H9 (cell line): ENCODE measurements around the gene ZCCHC4. TPM values are rescaled to one million over a fixed set of nuclear protein-coding genes. Genes with fewer than 3 reads are reported as not detected.

Experiments used
- DNase-seq: peaks from one replicate; pipeline ENCODE4 v3.0.0-alpha.2; 2017
- H2AFZ ChIP-seq: one replicate; pipeline ENCODE4 v1.6.1; 2013; ENCODE audit warnings: mild to moderate bottlenecking, low read length, control low read depth, moderate library complexity
- H2AK5ac ChIP-seq: 2 replicates; pipeline ENCODE4 v1.6.1; 2013; ENCODE audit warnings: low read length, control low read depth, mixed read lengths; ENCODE audit not compliant: insufficient read length
- H2BK120ac ChIP-seq: one replicate; pipeline ENCODE4 v1.6.1; 2013; ENCODE audit warnings: low read depth, mild to moderate bottlenecking, low read length, control low read depth, inconsistent platforms; ENCODE audit not compliant: poor library complexity, severe bottlenecking
- H2BK12ac ChIP-seq: 2 replicates; pipeline ENCODE4 v1.6.1; 2013; ENCODE audit warnings: low read length, control low read depth, mixed read lengths, low read depth; ENCODE audit not compliant: insufficient read length
- H2BK15ac ChIP-seq: 2 replicates; pipeline ENCODE4 v1.6.1; 2013; ENCODE audit warnings: low read depth, low read length, control low read depth
- H2BK20ac ChIP-seq: one replicate; pipeline ENCODE4 v1.6.1; 2013; ENCODE audit warnings: low read depth, mild to moderate bottlenecking, low read length, control low read depth, inconsistent platforms; ENCODE audit not compliant: poor library complexity, severe bottlenecking
- H2BK5ac ChIP-seq: 2 replicates; pipeline ENCODE4 v1.6.1; 2013; ENCODE audit warnings: low read length, control low read depth, mixed read lengths; ENCODE audit not compliant: insufficient read length
- H3K14ac ChIP-seq: 2 replicates; pipeline ENCODE4 v1.6.1; 2013; ENCODE audit warnings: low read length, control low read depth; ENCODE audit not compliant: insufficient read depth
- H3K18ac ChIP-seq: 2 replicates; pipeline ENCODE4 v1.6.1; 2013; ENCODE audit warnings: low read depth, mild to moderate bottlenecking, mixed read lengths, low read length, control low read depth; ENCODE audit not compliant: insufficient read length
- H3K23ac ChIP-seq: 2 replicates; pipeline ENCODE4 v1.6.1; 2013; ENCODE audit warnings: low read length, control low read depth, mixed read lengths, low read depth; ENCODE audit not compliant: insufficient read length
- H3K23me2 ChIP-seq: 2 replicates; pipeline ENCODE4 v1.6.1; 2013; ENCODE audit warnings: low read depth, mild to moderate bottlenecking, mixed read lengths, low read length, control low read depth; ENCODE audit not compliant: insufficient read length, poor library complexity, severe bottlenecking
- H3K27ac ChIP-seq: 2 replicates; pipeline ENCODE4 v1.5.1; 2013; ENCODE audit warnings: low read length, control low read depth, mixed read lengths, low read depth; ENCODE audit not compliant: insufficient read length
- H3K27me3 ChIP-seq: 2 replicates; pipeline ENCODE4 v1.6.1; 2013; ENCODE audit warnings: low read length, control low read depth, inconsistent platforms; ENCODE audit not compliant: insufficient read depth
- H3K4ac ChIP-seq: 2 replicates; pipeline ENCODE4 v1.6.1; 2013; ENCODE audit warnings: low read depth, mild to moderate bottlenecking, control low read depth, inconsistent platforms, low read length, moderate library complexity
- H3K4me1 ChIP-seq: 2 replicates; pipeline ENCODE4 v1.6.1; 2013; ENCODE audit warnings: low read length, control low read depth, inconsistent platforms; ENCODE audit not compliant: insufficient read depth
- H3K4me2 ChIP-seq: 2 replicates; pipeline ENCODE4 v1.6.1; 2013; ENCODE audit warnings: low read length, control low read depth, mixed read lengths; ENCODE audit not compliant: insufficient read length, insufficient read depth
- H3K56ac ChIP-seq: 2 replicates; pipeline ENCODE4 v1.6.1; 2013; ENCODE audit warnings: low read depth, mild to moderate bottlenecking, mixed read lengths, low read length, control low read depth; ENCODE audit not compliant: insufficient read length
- H3K79me1 ChIP-seq: 2 replicates; pipeline ENCODE4 v1.6.1; 2013; ENCODE audit warnings: low read depth, mild to moderate bottlenecking, moderate library complexity, low read length, control low read depth, inconsistent platforms; ENCODE audit not compliant: insufficient read depth, poor library complexity, severe bottlenecking
- H3K79me2 ChIP-seq: 2 replicates; pipeline ENCODE4 v1.6.1; 2013; ENCODE audit warnings: low read length, control low read depth, inconsistent platforms; ENCODE audit not compliant: insufficient read depth
- H3K9ac ChIP-seq: 2 replicates; pipeline ENCODE4 v1.6.1; 2013; ENCODE audit warnings: low read length, control low read depth, mixed read lengths; ENCODE audit not compliant: insufficient read length; ENCODE audit errors: extremely low read depth
- H3K9me3 ChIP-seq: one replicate; pipeline ENCODE4 v1.6.1; 2013; ENCODE audit warnings: low read depth, low read length, inconsistent platforms; ENCODE audit not compliant: control insufficient read depth
- H3T11ph ChIP-seq: one replicate; pipeline ENCODE4 v1.6.1; 2013; ENCODE audit warnings: mild to moderate bottlenecking, low read length, control low read depth, inconsistent platforms
- H4K20me1 ChIP-seq: one replicate; pipeline ENCODE4 v1.6.1; 2013; ENCODE audit not compliant: control insufficient read depth, insufficient read length, insufficient read depth
- H4K5ac ChIP-seq: 2 replicates; pipeline ENCODE4 v1.6.1; 2013; ENCODE audit warnings: low read depth, mild to moderate bottlenecking, mixed read lengths, low read length, control low read depth; ENCODE audit not compliant: insufficient read length
- H4K8ac ChIP-seq: replicated peaks from 2 replicates; pipeline ENCODE4 v1.6.1; 2013; ENCODE audit warnings: low read length, control low read depth, mixed read lengths, low read depth; ENCODE audit not compliant: insufficient read length
- H4K91ac ChIP-seq: 2 replicates; pipeline ENCODE4 v1.6.1; 2013; ENCODE audit warnings: low read depth, mild to moderate bottlenecking, moderate library complexity, mixed read lengths, low read length, control low read depth; ENCODE audit not compliant: insufficient read length
- H3K27ac Mint-ChIP-seq, 3 experiments: 2 replicates in 2 of 3; 3 replicates in 1 of 3; pipeline ENCODE4 v1.8.0; 2020 to 2021; ENCODE audit warnings: mixed read lengths in 3 of 3, mild to moderate bottlenecking in 1 of 3, moderate library complexity in 1 of 3
- H3K27me3 Mint-ChIP-seq: 2 replicates; pipeline ENCODE4 v1.8.0; 2021; ENCODE audit warnings: low read depth, mild to moderate bottlenecking, moderate library complexity, mixed read lengths
- H3K36me3 Mint-ChIP-seq, 3 experiments: 2 replicates in 2 of 3; 3 replicates in 1 of 3; pipeline ENCODE4 v1.8.0; 2020 to 2021; ENCODE audit warnings: low read depth in 3 of 3, mixed read lengths in 3 of 3; ENCODE audit not compliant: insufficient read depth in 1 of 3
- H3K4me1 Mint-ChIP-seq, 2 experiments: 2 replicates each; pipeline ENCODE4 v1.8.0; 2020; ENCODE audit warnings: mixed read lengths in 2 of 2
- H3K4me3 Mint-ChIP-seq, 2 experiments: 2 replicates in 1 of 2; 3 replicates in 1 of 2; pipeline ENCODE4 v1.8.0; 2020 to 2021; ENCODE audit warnings: mild to moderate bottlenecking in 2 of 2, mixed read lengths in 2 of 2, moderate library complexity in 1 of 2
- H3K9me3 Mint-ChIP-seq, 2 experiments: 2 replicates in 1 of 2; 3 replicates in 1 of 2; pipeline ENCODE4 v1.8.0; 2020; ENCODE audit warnings: mild to moderate bottlenecking in 2 of 2, mixed read lengths in 2 of 2, moderate library complexity in 1 of 2
- WGBS: extraction: QIAGEN DNeasy Blood & Tissue Kit; methylation state at CpG from one replicate; pipeline ENCODE4 v1.1.7; 2013; ENCODE audit warnings: missing lambda C conversion rate, low lambda C conversion rate, mixed read lengths; ENCODE audit not compliant: insufficient read length; ENCODE audit errors: extremely low coverage; 5-methylcytosine and 5-hydroxymethylcytosine counted together
- total RNA-seq: library from RNA; stranded (reverse); gene quantifications from 2 replicates; pipeline ENCODE4 v1.2.1, GENCODE V29; 2021
- TF ChIP-seq, protein P1 (sequence below): fragments of 200-600 bp; sonication (generic); conservative IDR thresholded peaks from 3 replicates; pipeline ENCODE4 v1.8.0; 2021; ENCODE audit warnings: antibody characterized with exemption, mild to moderate bottlenecking

ZCCHC4 gene
- total RNA-seq, 1 experiment from 2014 or later = 6.8 TPM

DNA sequence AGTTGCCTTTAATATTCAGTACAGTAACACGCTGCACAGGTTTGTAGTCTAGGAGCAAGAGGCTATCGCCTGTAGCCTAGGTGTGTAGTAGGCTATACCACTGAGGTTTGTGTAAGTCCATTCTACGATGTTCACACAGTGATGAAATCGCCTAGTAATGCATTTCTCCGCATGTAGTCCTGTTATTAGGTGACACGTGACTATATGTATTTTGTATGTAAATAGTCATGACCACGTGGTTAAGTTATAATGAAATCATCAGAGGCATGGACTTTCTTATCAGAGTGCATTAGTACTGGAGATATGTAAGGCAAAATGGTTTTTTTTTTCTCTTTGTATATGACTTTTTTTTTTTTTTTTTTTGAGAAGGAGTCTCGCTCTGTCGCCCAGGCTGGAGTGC, 9.9 kb upstream of the ZCCHC4 start:
- Mint-ChIP-seq H3K27ac (no peak overlapping the region), H3K4me3 (no peak overlapping the region), H3K4me1 (peaks cover 10% of the 10 kb centered on the region in 2 experiments), H3K27me3 (peaks cover 16% of the 10 kb centered on the region), H3K9me3 (no peaks in the 10 kb centered on the region), H3K36me3 (no peaks in the 10 kb centered on the region)
- no peaks in the 10 kb centered on the region for H3K23me2 ChIP-seq
- no peak overlapping the region for H2AK5ac ChIP-seq
- no peak overlapping the region for H3K56ac ChIP-seq
- DNase-seq = no peak
- H2BK12ac ChIP-seq = no peak overlapping the region
- no peak overlapping the region for H3K9ac ChIP-seq
- H3K27ac ChIP-seq = no peak overlapping the region
- no peaks in the 10 kb centered on the region for H3K79me1 ChIP-seq
- H2BK20ac ChIP-seq = no peak overlapping the region
- no peak overlapping the region for H4K5ac ChIP-seq
- H4K91ac ChIP-seq = no peak overlapping the region
- no peak overlapping the region for H3K14ac ChIP-seq
- H3K4me1 ChIP-seq = no peaks in the 10 kb centered on the region
- H3K4ac ChIP-seq = no peak overlapping the region
- no peaks in the 10 kb centered on the region for H3K79me2 ChIP-seq
- no peak overlapping the region for H3K4me2 ChIP-seq
- no peak overlapping the region for H2BK15ac ChIP-seq
- no peak overlapping the region for H3K23ac ChIP-seq
- no peaks in the 10 kb centered on the region for H4K20me1 ChIP-seq
- H2BK5ac ChIP-seq = no peak overlapping the region
- no peak overlapping the region for H3T11ph ChIP-seq
- TF ChIP-seq, protein P1, sequence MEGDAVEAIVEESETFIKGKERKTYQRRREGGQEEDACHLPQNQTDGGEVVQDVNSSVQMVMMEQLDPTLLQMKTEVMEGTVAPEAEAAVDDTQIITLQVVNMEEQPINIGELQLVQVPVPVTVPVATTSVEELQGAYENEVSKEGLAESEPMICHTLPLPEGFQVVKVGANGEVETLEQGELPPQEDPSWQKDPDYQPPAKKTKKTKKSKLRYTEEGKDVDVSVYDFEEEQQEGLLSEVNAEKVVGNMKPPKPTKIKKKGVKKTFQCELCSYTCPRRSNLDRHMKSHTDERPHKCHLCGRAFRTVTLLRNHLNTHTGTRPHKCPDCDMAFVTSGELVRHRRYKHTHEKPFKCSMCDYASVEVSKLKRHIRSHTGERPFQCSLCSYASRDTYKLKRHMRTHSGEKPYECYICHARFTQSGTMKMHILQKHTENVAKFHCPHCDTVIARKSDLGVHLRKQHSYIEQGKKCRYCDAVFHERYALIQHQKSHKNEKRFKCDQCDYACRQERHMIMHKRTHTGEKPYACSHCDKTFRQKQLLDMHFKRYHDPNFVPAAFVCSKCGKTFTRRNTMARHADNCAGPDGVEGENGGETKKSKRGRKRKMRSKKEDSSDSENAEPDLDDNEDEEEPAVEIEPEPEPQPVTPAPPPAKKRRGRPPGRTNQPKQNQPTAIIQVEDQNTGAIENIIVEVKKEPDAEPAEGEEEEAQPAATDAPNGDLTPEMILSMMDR = no peak
- no peaks in the 10 kb centered on the region for H3K9me3 ChIP-seq
- no peak overlapping the region for H3K18ac ChIP-seq
- no peak overlapping the region for H2BK120ac ChIP-seq
- no peaks in the 10 kb centered on the region for H3K27me3 ChIP-seq
- no peak overlapping the region for H2AFZ ChIP-seq
- WGBS = no CpG with 5 or more reads among the region's 9 CpGs
- H4K8ac ChIP-seq = no peak overlapping the region
